ENCODE data around the gene HSD11B2.
A peak's percentile ranks its signal among the peaks of the same experiment; 100 is the strongest.

The HSD11B2 gene
- total RNA-seq = 0 to 2.1 (median 0) reads per million in 9 experiments

GRCh38 chr16:67430977-67431774 lies at the start of gene HSD11B2:
HSD11B2 (plus strand) TSS chr16:67431121; CDS start chr16:67431249, 128 bp downstream.
- Mint-ChIP-seq H3K4me3 (peak within 1 kb of the TSS; percentile 81 to 83), H3K4me1 (ENCODE audit: low read depth in 2 of 2) (peaks cover 3 to 4% of the 10 kb centered on the region in 2 donors), H3K27me3 (peaks cover 27 to 45% of the 10 kb centered on the region in 2 donors), H3K27ac (peak within 1 kb of the TSS in 1 of 2 donors; percentile 67), H3K9me3 (no peaks in the 10 kb centered on the region), H3K36me3 (ENCODE audit: insufficient read depth) (peaks cover 12% of the 10 kb centered on the region)
- ATAC-seq (replicated peaks) (peak; percentile 62), DNase-seq (no peak)

GRCh38 chr16:67383284-67383683 lies 47.6 kb upstream of the HSD11B2 start:
- DNase-seq = no peak
- ATAC-seq (replicated peaks) = no peak
- Mint-ChIP-seq H3K4me3 (no peak overlapping the region), H3K9me3 (no peaks in the 10 kb centered on the region), H3K4me1 (ENCODE audit: low read depth in 2 of 2) (no peaks in the 10 kb centered on the region), H3K27ac (no peak overlapping the region), H3K36me3 (ENCODE audit: insufficient read depth) (no peaks in the 10 kb centered on the region), H3K27me3 (no peaks in the 10 kb centered on the region)

- Mint-ChIP-seq H3K27me3 (no peaks in the 10 kb centered on the region), H3K36me3 (ENCODE audit: insufficient read depth) (no peaks in the 10 kb centered on the region), H3K4me3 (no peak overlapping the region), H3K4me1 (ENCODE audit: low read depth in 2 of 2) (no peaks in the 10 kb centered on the region), H3K9me3 (no peaks in the 10 kb centered on the region), H3K27ac (no peak overlapping the region)
- ATAC-seq (replicated peaks) (no peak), DNase-seq (no peak)
These were observed 46.0 kb upstream of the HSD11B2 start for GRCh38 chr16:67384778-67385510.

GRCh38 chr16:67386861-67387455 lies 44.0 kb upstream of the HSD11B2 start:
- Mint-ChIP-seq H3K36me3 (ENCODE audit: insufficient read depth) (peaks cover 3% of the 10 kb centered on the region), H3K4me3 (no peak overlapping the region), H3K27me3 (peaks cover 2 to 19% of the 10 kb centered on the region in 2 donors), H3K4me1 (ENCODE audit: low read depth in 2 of 2) (no peaks in the 10 kb centered on the region), H3K27ac (peak overlapping the region in 1 of 2 donors; percentile 21), H3K9me3 (no peaks in the 10 kb centered on the region)
- no peak for DNase-seq
- ATAC-seq (replicated peaks) = no peak

GRCh38 chr16:67387479-67388079 lies 43.3 kb upstream of the HSD11B2 start:
- no peak for ATAC-seq (replicated peaks)
- Mint-ChIP-seq H3K4me1 (ENCODE audit: low read depth in 2 of 2) (no peaks in the 10 kb centered on the region), H3K4me3 (no peak overlapping the region), H3K27ac (peak overlapping the region in 1 of 2 donors; percentile 21), H3K36me3 (ENCODE audit: insufficient read depth) (peaks cover 3% of the 10 kb centered on the region), H3K9me3 (no peaks in the 10 kb centered on the region), H3K27me3 (peaks cover 8 to 25% of the 10 kb centered on the region in 2 donors)
- DNase-seq = no peak

- no peak for ATAC-seq (replicated peaks)
- no peak for DNase-seq
- no peaks in the 10 kb centered on the region for H3K9me3 Mint-ChIP-seq
- no peak overlapping the region for H3K4me3 Mint-ChIP-seq
- no peak overlapping the region for H3K27ac Mint-ChIP-seq
- H3K4me1 Mint-ChIP-seq (ENCODE audit: low read depth in 2 of 2) = no peaks in the 10 kb centered on the region
- peaks cover 3% of the 10 kb centered on the region for H3K36me3 Mint-ChIP-seq (ENCODE audit: insufficient read depth)
- peaks cover 11 to 31% of the 10 kb centered on the region in 2 donors for H3K27me3 Mint-ChIP-seq
These were observed 42.7 kb upstream of the HSD11B2 start for GRCh38 chr16:67388191-67388590.

GRCh38 chr16:67388591-67388990 lies 42.3 kb upstream of the HSD11B2 start:
- no peak overlapping the region for H3K4me3 Mint-ChIP-seq
- no peak for ATAC-seq (replicated peaks)
- H3K36me3 Mint-ChIP-seq (ENCODE audit: insufficient read depth) = peaks cover 3% of the 10 kb centered on the region
- H3K27ac Mint-ChIP-seq = no peak overlapping the region
- peaks cover 12 to 35% of the 10 kb centered on the region in 2 donors for H3K27me3 Mint-ChIP-seq
- DNase-seq = no peak
- no peaks in the 10 kb centered on the region for H3K9me3 Mint-ChIP-seq
- peaks cover 0 to 2% of the 10 kb centered on the region in 2 donors for H3K4me1 Mint-ChIP-seq (ENCODE audit: low read depth in 2 of 2)

GRCh38 chr16:67389911-67390815 lies 40.8 kb upstream of the HSD11B2 start:
- Mint-ChIP-seq H3K27me3 (peaks cover 22 to 51% of the 10 kb centered on the region in 2 donors), H3K27ac (peak overlapping the region in 1 of 2 donors; percentile 44), H3K4me1 (ENCODE audit: low read depth in 2 of 2) (peaks cover 5 to 9% of the 10 kb centered on the region in 2 donors), H3K4me3 (no peak overlapping the region), H3K36me3 (ENCODE audit: insufficient read depth) (peaks cover 3% of the 10 kb centered on the region), H3K9me3 (no peaks in the 10 kb centered on the region)
- DNase-seq (no peak), ATAC-seq (replicated peaks) (no peak)

- H3K4me3 Mint-ChIP-seq = peak overlapping the region in 1 of 2 donors; percentile 26
- peaks cover 5 to 9% of the 10 kb centered on the region in 2 donors for H3K4me1 Mint-ChIP-seq (ENCODE audit: low read depth in 2 of 2)
- H3K27me3 Mint-ChIP-seq = peaks cover 28 to 59% of the 10 kb centered on the region in 2 donors
- H3K9me3 Mint-ChIP-seq = no peaks in the 10 kb centered on the region
- ATAC-seq (replicated peaks) (no peak), DNase-seq (no peak)
- peaks cover 3% of the 10 kb centered on the region for H3K36me3 Mint-ChIP-seq (ENCODE audit: insufficient read depth)
- no peak overlapping the region for H3K27ac Mint-ChIP-seq
These were observed 40.0 kb upstream of the HSD11B2 start for GRCh38 chr16:67390816-67391423.

- ATAC-seq (replicated peaks) = no peak
- Mint-ChIP-seq H3K4me3 (peak overlapping the region; percentile 22 to 31), H3K9me3 (no peaks in the 10 kb centered on the region), H3K27me3 (peaks cover 29 to 65% of the 10 kb centered on the region in 2 donors), H3K36me3 (ENCODE audit: insufficient read depth) (peaks cover 3% of the 10 kb centered on the region), H3K4me1 (ENCODE audit: low read depth in 2 of 2) (peaks cover 5 to 9% of the 10 kb centered on the region in 2 donors), H3K27ac (peak overlapping the region; percentile 44 to 71)
- DNase-seq = no peak
These were observed 39.3 kb upstream of the HSD11B2 start for GRCh38 chr16:67391424-67392300.

- Mint-ChIP-seq H3K27me3 (peaks cover 35 to 71% of the 10 kb centered on the region in 2 donors), H3K27ac (peak overlapping the region; percentile 44 to 71), H3K9me3 (no peaks in the 10 kb centered on the region), H3K4me1 (ENCODE audit: low read depth in 2 of 2) (peaks cover 5 to 9% of the 10 kb centered on the region in 2 donors), H3K4me3 (peak overlapping the region in 1 of 2 donors; percentile 31), H3K36me3 (ENCODE audit: insufficient read depth) (peaks cover 3% of the 10 kb centered on the region)
- no peak for DNase-seq
- ATAC-seq (replicated peaks) = no peak
These were observed 38.4 kb upstream of the HSD11B2 start for GRCh38 chr16:67392301-67393059.

All from effector memory CD8-positive, alpha-beta T cell (primary cell).